RWPE2 (cell line): Measurements from ENCODE around the gene RPN1.
"Not testable (repeated sequence)": the region's sequence is repeated elsewhere in the genome, so short reads cannot be mapped to it uniquely, and the experiment has no call there.

Source experiments
- ATAC-seq: fragments of 200-7000 bp; cut with Tn5 transposase; 3 replicates; pipeline ENCODE4 v1.9.1; 2021; ENCODE audit warnings: low read depth
- DNase-seq: peaks from one replicate; pipeline ENCODE4 v3.0.0-alpha.2; 2020; ENCODE audit warnings: low spot score
- H3K27ac ChIP-seq: fragments of 450-650 bp; 2 replicates; pipeline ENCODE4 v1.5.1; 2017; ENCODE audit warnings: mild to moderate bottlenecking; ENCODE audit not compliant: poor library complexity, severe bottlenecking
- H3K27me3 ChIP-seq: fragments of 250-450 bp; sonication (Bioruptor Pico); 2 replicates; pipeline ENCODE4 v1.5.1; 2021; ENCODE audit warnings: mild to moderate bottlenecking, moderate library complexity; ENCODE audit not compliant: insufficient read depth, poor library complexity, severe bottlenecking
- H3K36me3 ChIP-seq: fragments of 250-450 bp; sonication (Bioruptor Pico); 2 replicates; pipeline ENCODE4 v1.5.1; 2020; ENCODE audit warnings: low read depth, mild to moderate bottlenecking, moderate library complexity
- H3K4me1 ChIP-seq: fragments of 250-450 bp; sonication (Bioruptor Pico); 2 replicates; pipeline ENCODE4 v1.5.1; 2021; ENCODE audit warnings: mild to moderate bottlenecking, moderate library complexity; ENCODE audit not compliant: insufficient read depth, poor library complexity, severe bottlenecking
- H3K4me3 ChIP-seq: fragments of 250-450 bp; sonication (Bioruptor Pico); 2 replicates; pipeline ENCODE4 v1.5.1; 2021; ENCODE audit warnings: mild to moderate bottlenecking, moderate library complexity; ENCODE audit not compliant: severe bottlenecking
- H3K9me3 ChIP-seq: fragments of 250-450 bp; sonication (Bioruptor Pico); 2 replicates; pipeline ENCODE4 v1.5.1; 2021; ENCODE audit warnings: mild to moderate bottlenecking, moderate library complexity; ENCODE audit not compliant: severe bottlenecking
- CTCF ChIP-seq: fragments of 450-650 bp; IDR thresholded peaks from one replicate; pipeline ENCODE4 v1.5.1; 2017; ENCODE audit warnings: mild to moderate bottlenecking, moderate library complexity; ENCODE audit not compliant: poor library complexity, severe bottlenecking

The RPN1 gene

GRCh38 chr3:128588147-128588546 lies 62.5 kb downstream of the RPN1 start:
- DNase-seq (no peak), ATAC-seq (no peak)
- no peak overlapping the region for H3K4me3 ChIP-seq
- H3K4me1 ChIP-seq, result no peaks in the 10 kb centered on the region
- H3K27me3 ChIP-seq, result no peaks in the 10 kb centered on the region
- H3K27ac ChIP-seq, result no peak overlapping the region
- TF ChIP-seq CTCF, result no peak
- no peaks in the 10 kb centered on the region for H3K36me3 ChIP-seq
- H3K9me3 ChIP-seq, result no peaks in the 10 kb centered on the region

- ATAC-seq (no peak), DNase-seq (no peak)
Observed at GRCh38 chr3:128587391-128587790, 63.2 kb downstream of the RPN1 start.

GRCh38 chr3:128586932-128587331 lies 63.7 kb downstream of the RPN1 start:
- H3K9me3 ChIP-seq, result not testable (repeated sequence)

More at GRCh38 chr3:128587391-128587790, 63.2 kb downstream of the RPN1 start:
- Histone ChIP-seq H3K27ac (no peak overlapping the region), H3K4me3 (no peak overlapping the region), H3K27me3 (no peaks in the 10 kb centered on the region), H3K4me1 (no peaks in the 10 kb centered on the region), H3K36me3 (no peaks in the 10 kb centered on the region), H3K9me3 (no peaks in the 10 kb centered on the region)
- no peak for TF ChIP-seq CTCF

GRCh38 chr3:128586391-128586790 lies 64.2 kb downstream of the RPN1 start:
- DNase-seq, H3K27me3 ChIP-seq, H3K27ac ChIP-seq, H3K36me3 ChIP-seq, H3K4me1 ChIP-seq, ATAC-seq, H3K4me3 ChIP-seq, H3K9me3 ChIP-seq: not testable (repeated sequence)

More at GRCh38 chr3:128586932-128587331, 63.7 kb downstream of the RPN1 start:
- not testable (repeated sequence) for ATAC-seq, H3K4me3 ChIP-seq, H3K36me3 ChIP-seq, DNase-seq, H3K27ac ChIP-seq, H3K4me1 ChIP-seq, H3K27me3 ChIP-seq

- DNase-seq, result no peak
- TF ChIP-seq CTCF, result no peak
- no peaks in the 10 kb centered on the region for H3K9me3 ChIP-seq
- no peak overlapping the region for H3K4me3 ChIP-seq
- H3K36me3 ChIP-seq, result no peaks in the 10 kb centered on the region
- H3K27me3 ChIP-seq, result no peaks in the 10 kb centered on the region
- no peak overlapping the region for H3K27ac ChIP-seq
- no peak for ATAC-seq
- no peaks in the 10 kb centered on the region for H3K4me1 ChIP-seq
Observed at GRCh38 chr3:128585974-128586373, 64.6 kb downstream of the RPN1 start.

GRCh38 chr3:128585189-128585588 lies 65.4 kb downstream of the RPN1 start:
- no peak for TF ChIP-seq CTCF
- H3K36me3 ChIP-seq, result no peaks in the 10 kb centered on the region
- H3K9me3 ChIP-seq, result no peaks in the 10 kb centered on the region
- H3K27me3 ChIP-seq, result no peaks in the 10 kb centered on the region
- no peak overlapping the region for H3K4me3 ChIP-seq
- no peak overlapping the region for H3K27ac ChIP-seq
- no peaks in the 10 kb centered on the region for H3K4me1 ChIP-seq
- DNase-seq, result no peak
- no peak for ATAC-seq
